IMR-90 (cell line): ENCODE results near the gene DYRK1B. TPM values are rescaled to one million over a fixed set of nuclear protein-coding genes. Genes with fewer than 3 reads are reported as not detected.

Experiments
- ATAC-seq: fragments of 200-7000 bp; cut with Tn5 transposase; 2 replicates; pipeline ENCODE4 v1.9.1; 2020; ENCODE audit warnings: low read depth, mild to moderate bottlenecking, moderate library complexity
- BruUV-seq: library from RNA; stranded (reverse); fragments of 400-500 nt; replicated peaks from 2 replicates; lab custom pipeline; 2021; lab: Mats Ljungman, UMichigan
- CTCF ChIA-PET: fragments of 300-600 bp; formaldehyde crosslinking; extraction: SDS; loops from one replicate; lab custom pipeline; 2021; ENCODE audit warnings: antibody characterized with exemption; lab: Yijun Ruan, JAX
- POLR2A ChIA-PET: fragments of 300-600 bp; sonication (Branson Sonifier 250); formaldehyde crosslinking; loops from one replicate; lab custom pipeline; 2022; ENCODE audit warnings: antibody characterized with exemption; ENCODE audit not compliant: unreplicated experiment; lab: Charles Lee
- DNase-seq: peaks from one replicate; pipeline ENCODE4 v3.0.0; 2013
- H2AFZ ChIP-seq: replicated peaks from 2 replicates; pipeline ENCODE3; 2013; ENCODE audit warnings: low read length, mild to moderate bottlenecking; ENCODE audit not compliant: poor library complexity
- H2AK5ac ChIP-seq: 2 replicates; pipeline ENCODE4 v1.6.1; 2013; ENCODE audit warnings: low read depth, low read length, inconsistent platforms
- H2AK9ac ChIP-seq: replicated peaks from 2 replicates; pipeline ENCODE3; 2013; ENCODE audit warnings: mild to moderate bottlenecking, low read depth, low read length, moderate library complexity; ENCODE audit not compliant: poor library complexity
- H2BK120ac ChIP-seq: 2 replicates; pipeline ENCODE4 v1.6.1; 2013; ENCODE audit warnings: low read depth, low read length, inconsistent platforms
- H2BK15ac ChIP-seq: 3 replicates; pipeline ENCODE4 v1.6.1; 2013; ENCODE audit warnings: low read depth, low read length, inconsistent platforms
- H2BK20ac ChIP-seq: 2 replicates; pipeline ENCODE4 v1.6.1; 2013; ENCODE audit warnings: low read depth, mild to moderate bottlenecking, inconsistent platforms, low read length, moderate library complexity
- H2BK5ac ChIP-seq: 2 replicates; pipeline ENCODE4 v1.6.1; 2013; ENCODE audit warnings: mild to moderate bottlenecking, low read depth, low read length, inconsistent platforms; ENCODE audit not compliant: poor library complexity, severe bottlenecking
- H3K14ac ChIP-seq: replicated peaks from 2 replicates; pipeline ENCODE4 v1.6.1; 2013; ENCODE audit warnings: low read depth, low read length, inconsistent platforms
- H3K18ac ChIP-seq: 2 replicates; pipeline ENCODE4 v1.6.1; 2013; ENCODE audit warnings: low read depth, low read length, control low read depth
- H3K23ac ChIP-seq: 2 replicates; pipeline ENCODE4 v1.6.1; 2013; ENCODE audit warnings: low read depth, low read length, inconsistent platforms
- H3K27ac ChIP-seq: 2 replicates; pipeline ENCODE4 v1.5.1; 2013; ENCODE audit warnings: mild to moderate bottlenecking, control low read depth, low read length; ENCODE audit not compliant: insufficient read depth
- H3K27me3 ChIP-seq: 2 replicates; pipeline ENCODE4 v1.6.1; 2013; ENCODE audit warnings: low read length; ENCODE audit not compliant: control insufficient read depth, insufficient read depth
- H3K36me3 ChIP-seq: 2 replicates; pipeline ENCODE4 v1.6.1; 2013; ENCODE audit warnings: low read length, mixed read lengths; ENCODE audit not compliant: control insufficient read depth, insufficient read depth
- H3K4ac ChIP-seq: 2 replicates; pipeline ENCODE4 v1.6.1; 2013; ENCODE audit warnings: low read depth, low read length, inconsistent platforms
- H3K4me1 ChIP-seq: 2 replicates; pipeline ENCODE4 v1.6.1; 2013; ENCODE audit warnings: low read length, mixed read lengths; ENCODE audit not compliant: control insufficient read depth, insufficient read depth
- H3K4me2 ChIP-seq: 2 replicates; pipeline ENCODE4 v1.6.1; 2013; ENCODE audit warnings: low read depth, mild to moderate bottlenecking, control low read depth, low read length, moderate library complexity
- H3K4me3 ChIP-seq: 2 replicates; pipeline ENCODE4 v1.5.1; 2013; ENCODE audit warnings: low read depth, mild to moderate bottlenecking, control low read depth, low read length, moderate library complexity; ENCODE audit not compliant: insufficient read depth
- H3K56ac ChIP-seq: 2 replicates; pipeline ENCODE4 v1.6.1; 2013; ENCODE audit warnings: low read length, inconsistent platforms; ENCODE audit not compliant: insufficient read depth; ENCODE audit errors: extremely low read depth
- H3K79me1 ChIP-seq, 2 experiments: 2 replicates each; pipeline ENCODE4 v1.6.1; 2013; ENCODE audit warnings: low read length in 2 of 2, inconsistent platforms in 1 of 2, low read depth in 1 of 2
- H3K9ac ChIP-seq: 2 replicates; pipeline ENCODE4 v1.6.1; 2013; ENCODE audit warnings: low read depth, low read length, control low read depth
- H3K9me1 ChIP-seq: 2 replicates; pipeline ENCODE4 v1.6.1; 2013; ENCODE audit warnings: low read length, inconsistent platforms; ENCODE audit not compliant: insufficient read depth
- H3K9me3 ChIP-seq: 2 replicates; pipeline ENCODE4 v1.6.1; 2013; ENCODE audit warnings: low read length; ENCODE audit not compliant: control insufficient read depth, insufficient read depth
- H4K20me1 ChIP-seq: 2 replicates; pipeline ENCODE4 v1.6.1; 2013; ENCODE audit warnings: low read length, inconsistent platforms; ENCODE audit not compliant: insufficient read depth
- H4K5ac ChIP-seq: 2 replicates; pipeline ENCODE4 v1.6.1; 2013; ENCODE audit warnings: mild to moderate bottlenecking, low read depth, low read length, control low read depth
- H4K8ac ChIP-seq, 2 experiments: 2 replicates each; pipeline ENCODE4 v1.6.1; 2013; ENCODE audit warnings: low read depth in 2 of 2, low read length in 2 of 2, control low read depth in 1 of 2, inconsistent platforms in 1 of 2
- H4K91ac ChIP-seq: 2 replicates; pipeline ENCODE4 v1.6.1; 2013; ENCODE audit warnings: low read depth, low read length, inconsistent platforms; ENCODE audit not compliant: insufficient read depth
- BHLHE40 ChIP-seq: fragments of 150-350 bp; IDR thresholded peaks from 2 replicates; pipeline ENCODE4 v1.6.1; 2016; ENCODE audit warnings: mild to moderate bottlenecking, low read depth, low read length
- CEBPB ChIP-seq: IDR thresholded peaks from 2 replicates; pipeline ENCODE4 v1.6.1; 2012; ENCODE audit warnings: low read depth, low read length, improper control_type of control experiment
- MAFK ChIP-seq: IDR thresholded peaks from 2 replicates; pipeline ENCODE4 v1.6.1; 2012; ENCODE audit warnings: low read depth, low read length, improper control_type of control experiment
- MAZ ChIP-seq: IDR thresholded peaks from 2 replicates; pipeline ENCODE4 v1.6.1; 2012; ENCODE audit warnings: low read depth, mild to moderate bottlenecking, low read length, improper control_type of control experiment, moderate library complexity, borderline replicate concordance
- NFE2L2 ChIP-seq: fragments of 150-350 bp; IDR thresholded peaks from 2 replicates; pipeline ENCODE4 v1.6.1; 2016; ENCODE audit warnings: low read depth, mild to moderate bottlenecking, low read length
- POLR2A ChIP-seq: IDR thresholded peaks from 2 replicates; pipeline ENCODE4 v1.6.1; 2012; ENCODE audit warnings: mild to moderate bottlenecking, low read depth, low read length
- RAD21 ChIP-seq: IDR thresholded peaks from 2 replicates; pipeline ENCODE4 v1.6.1; 2012; ENCODE audit warnings: low read length, improper control_type of control experiment
- RCOR1 ChIP-seq: IDR thresholded peaks from 2 replicates; pipeline ENCODE4 v1.6.1; 2012; ENCODE audit warnings: mild to moderate bottlenecking, low read length, improper control_type of control experiment; ENCODE audit not compliant: insufficient replicate concordance
- SMC3 ChIP-seq: fragments of 150-350 bp; IDR thresholded peaks from 2 replicates; pipeline ENCODE4 v1.6.1; 2016; ENCODE audit warnings: low read depth, mild to moderate bottlenecking, antibody characterized with exemption, low read length, moderate library complexity
- WGBS, 2 experiments: methylation state at CpG; one replicate each; pipeline versions ENCODE4 v1.1.5 to v1.1.7; 2013; ENCODE audit warnings: missing lambda C conversion rate in 2 of 2; ENCODE audit not compliant: insufficient read length in 1 of 2; ENCODE audit errors: extremely low coverage in 2 of 2; 5-methylcytosine and 5-hydroxymethylcytosine counted together
- dilution Hi-C: fragments of 300-500 bp; cut with HindIII; formaldehyde crosslinking; loops from one replicate; pipeline ENCODE4 v1.14.3; 2018; ENCODE audit warnings: low sequenced_read_pairs; ENCODE audit not compliant: unreplicated experiment
- in situ Hi-C: fragments of 300-500 bp; cut with MboI; formaldehyde crosslinking; loops from 3 replicates; pipeline ENCODE4 v1.14.3; 2019; ENCODE audit warnings: low sequenced_read_pairs, inconsistent platforms, mixed read lengths
- intact Hi-C: fragments of 100-400 bp; cut with micrococcal nuclease; formaldehyde crosslinking; loops from 2 replicates; pipeline ENCODE4 v1.10.0; 2022
- polyA plus RNA-seq, 3 experiments: library from polyadenylated mRNA; depleted of rRNA; stranded (reverse); fragments of >200 nt; gene quantifications; 2 replicates each; pipeline ENCODE4 v1.2.3, GENCODE V29; 2012; ENCODE audit warnings: low replicate concordance in 1 of 3
- total RNA-seq: library from RNA; depleted of rRNA; stranded (reverse); fragments of >200 nt; gene quantifications from 2 replicates; pipeline ENCODE4 v1.2.3, GENCODE V29; 2012
- TF ChIP-seq, protein P1 (sequence below): conservative IDR thresholded peaks from 2 replicates; pipeline ENCODE4 v1.5.1; 2012; ENCODE audit warnings: mild to moderate bottlenecking, low read depth, low read length, improper control_type of control experiment

Gene DYRK1B
- total and polyA plus RNA-seq, 2 of the 4 experiments (the other 2 are of a cell fraction), result 2.7 to 11.4 TPM

DNA sequence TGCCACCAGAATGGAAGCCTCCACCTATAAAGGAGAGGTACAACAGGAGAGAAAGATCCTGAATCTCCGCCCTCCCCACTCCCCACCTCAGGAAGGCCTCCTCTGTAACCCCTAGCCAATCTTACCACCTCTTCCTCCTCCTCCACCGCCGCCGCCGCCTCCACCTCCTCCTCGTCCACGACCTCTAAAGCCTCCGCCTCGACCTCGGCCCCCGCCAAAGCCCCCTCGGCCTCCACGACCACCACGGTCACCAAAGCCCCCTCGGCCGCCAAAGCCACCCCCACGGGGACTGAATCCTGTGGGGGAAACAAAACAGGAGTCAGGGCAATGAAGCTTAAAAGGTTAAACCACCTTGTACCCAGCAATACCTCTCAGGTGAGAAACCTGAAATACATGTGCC is 6.5 kb upstream of the DYRK1B start:
- dilution Hi-C loops (no loop called here), intact Hi-C loops (loop anchor here (10.0 kb wide), 1 partner anchor 396 kb away; the partner anchor contains the start of gene SUPT5H), in situ Hi-C loops (loop anchor here (5.0 to 25.0 kb wide), 3 partner anchors 48 to 403 kb away; partner anchors contain the start of genes EID2, RPS16 and SUPT5H)
- H3K4me3 ChIP-seq, result no peak overlapping the region
- H3K79me1 ChIP-seq, result peaks cover 17 to 58% of the 10 kb centered on the region in 2 experiments
- no peak overlapping the region for H2BK15ac ChIP-seq
- no TSS peak for BruUV-seq
- no peak overlapping the region for H3K27ac ChIP-seq
- no peak overlapping the region for H2BK20ac ChIP-seq
- no peak overlapping the region for H2BK120ac ChIP-seq
- TF ChIP-seq RCOR1 (no peak), BHLHE40 (no peak), NFE2L2 (no peak), CEBPB (no peak), RAD21 (no peak), SMC3 (no peak), POLR2A (no peak), MAFK (no peak), MAZ (no peak)
- TF ChIP-seq, protein P1, sequence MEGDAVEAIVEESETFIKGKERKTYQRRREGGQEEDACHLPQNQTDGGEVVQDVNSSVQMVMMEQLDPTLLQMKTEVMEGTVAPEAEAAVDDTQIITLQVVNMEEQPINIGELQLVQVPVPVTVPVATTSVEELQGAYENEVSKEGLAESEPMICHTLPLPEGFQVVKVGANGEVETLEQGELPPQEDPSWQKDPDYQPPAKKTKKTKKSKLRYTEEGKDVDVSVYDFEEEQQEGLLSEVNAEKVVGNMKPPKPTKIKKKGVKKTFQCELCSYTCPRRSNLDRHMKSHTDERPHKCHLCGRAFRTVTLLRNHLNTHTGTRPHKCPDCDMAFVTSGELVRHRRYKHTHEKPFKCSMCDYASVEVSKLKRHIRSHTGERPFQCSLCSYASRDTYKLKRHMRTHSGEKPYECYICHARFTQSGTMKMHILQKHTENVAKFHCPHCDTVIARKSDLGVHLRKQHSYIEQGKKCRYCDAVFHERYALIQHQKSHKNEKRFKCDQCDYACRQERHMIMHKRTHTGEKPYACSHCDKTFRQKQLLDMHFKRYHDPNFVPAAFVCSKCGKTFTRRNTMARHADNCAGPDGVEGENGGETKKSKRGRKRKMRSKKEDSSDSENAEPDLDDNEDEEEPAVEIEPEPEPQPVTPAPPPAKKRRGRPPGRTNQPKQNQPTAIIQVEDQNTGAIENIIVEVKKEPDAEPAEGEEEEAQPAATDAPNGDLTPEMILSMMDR, result no peak
- no peak overlapping the region for H3K14ac ChIP-seq
- POLR2A ChIA-PET, result no interaction called here
- no peak overlapping the region for H4K8ac ChIP-seq
- ATAC-seq (no peak), DNase-seq (no peak)
- H2BK5ac ChIP-seq, result no peak overlapping the region
- CTCF ChIA-PET, result interaction anchor here (2.0 kb wide), 1 partner anchor 38 kb away, joined by 4 read pairs; no protein-coding TSS in a partner anchor
- H3K4me2 ChIP-seq, result no peak overlapping the region
- H4K20me1 ChIP-seq, result peaks cover 35% of the 10 kb centered on the region
- H2AK9ac ChIP-seq, result peak overlapping the region; percentile 23
- no peak overlapping the region for H3K4ac ChIP-seq
- no peak overlapping the region for H3K18ac ChIP-seq
- H4K91ac ChIP-seq, result no peak overlapping the region
- no peak overlapping the region for H3K23ac ChIP-seq
- no peak overlapping the region for H4K5ac ChIP-seq
- H3K36me3 ChIP-seq, result peaks cover 31% of the 10 kb centered on the region
- peaks cover 12% of the 10 kb centered on the region for H3K4me1 ChIP-seq
- no peaks in the 10 kb centered on the region for H3K9me1 ChIP-seq
- WGBS, 2 experiments, result no CpG with 5 or more reads among the region's 17 CpGs
- no peak overlapping the region for H3K56ac ChIP-seq
- no peak overlapping the region for H2AK5ac ChIP-seq
- H3K9ac ChIP-seq, result no peak overlapping the region
- no peaks in the 10 kb centered on the region for H3K9me3 ChIP-seq
- no peak overlapping the region for H2AFZ ChIP-seq
- H3K27me3 ChIP-seq, result no peaks in the 10 kb centered on the region
